Heart left ventricle (tissue), 16 donors: ENCODE measurements around the gene TAOK3. TPM values are rescaled to one million over a fixed set of nuclear protein-coding genes. Genes with fewer than 3 reads are reported as not detected.

Experiments
- ATAC-seq, 4 donors: fragments of 200-7000 bp; cut with Tn5 transposase; one replicate each; pipeline ENCODE4 v1.9.1; 2020 to 2022; ENCODE audit warnings: moderate library complexity in 4 of 4, mild to moderate bottlenecking in 3 of 4, moderate number of reproducible peaks in 1 of 4
- DNase-seq, 5 donors: peaks; one replicate each; pipeline ENCODE4 v3.0.0-alpha.2; 2020
- H3K27ac ChIP-seq, 12 donors: fragments of 200-600 bp; sonication (generic) in 4 of 12; one replicate each; pipeline versions ENCODE4 v1.5.0 to v1.8.0; 2016 to 2022; ENCODE audit warnings: mild to moderate bottlenecking in 2 of 12
- H3K27me3 ChIP-seq, 9 donors: fragments of 200-600 bp; sonication (generic) in 2 of 9; one replicate each; pipeline versions ENCODE4 v1.5.1 to v1.8.0; 2016 to 2022; ENCODE audit warnings: mild to moderate bottlenecking in 3 of 9
- H3K36me3 ChIP-seq, 9 donors: fragments of 200-600 bp; sonication (generic) in 2 of 9; one replicate each; pipeline versions ENCODE4 v1.5.0 to v1.8.0; 2018 to 2022; ENCODE audit warnings: mild to moderate bottlenecking in 2 of 9
- H3K4me1 ChIP-seq, 12 donors: fragments of 200-600 bp; sonication (generic) in 4 of 12; one replicate each; pipeline versions ENCODE4 v1.5.0 to v1.8.0; 2016 to 2022; ENCODE audit warnings: mild to moderate bottlenecking in 3 of 12
- H3K4me3 ChIP-seq, 12 donors: fragments of 200-600 bp; sonication (generic) in 4 of 12; one replicate each; pipeline versions ENCODE4 v1.5.0 to v1.8.0; 2017 to 2022; ENCODE audit warnings: mild to moderate bottlenecking in 9 of 12, moderate library complexity in 4 of 12
- H3K9me3 ChIP-seq, 12 donors: fragments of 200-600 bp; sonication (generic) in 4 of 12; one replicate each; pipeline versions ENCODE4 v1.5.0 to v1.8.0; 2016 to 2022; ENCODE audit warnings: mild to moderate bottlenecking in 1 of 12
- CTCF ChIP-seq, 12 donors: fragments of 200-600 bp; sonication (generic) in 4 of 12; IDR thresholded peaks; one replicate each; pipeline versions ENCODE4 v1.5.0 to v1.8.0; 2018 to 2022; ENCODE audit warnings: antibody characterized with exemption in 12 of 12, mild to moderate bottlenecking in 5 of 12
- POLR2A ChIP-seq, 2 donors: fragments of 450-650 bp; IDR thresholded peaks; one replicate each; pipeline ENCODE4 v1.6.1; 2017; ENCODE audit warnings: antibody characterized with exemption in 2 of 2, mild to moderate bottlenecking in 2 of 2, moderate library complexity in 2 of 2
- WGBS, 4 donors: extraction: QIAGEN DNeasy Blood & Tissue Kit in 2 of 4; methylation state at CpG; one replicate each; pipeline versions ENCODE4 v1.1.5 to v1.1.7; 2013 to 2018; 5-methylcytosine and 5-hydroxymethylcytosine counted together
- intact Hi-C, 10 donors: fragments of 100-400 bp; cut with DNase I; formaldehyde crosslinking; loops; one replicate each; pipeline versions ENCODE4 v1.11.1 to v1.14.2; 2022
- polyA plus RNA-seq, 2 donors: library from polyadenylated mRNA; stranded (reverse); fragments of 200-250 nt; gene quantifications; one replicate each; pipeline ENCODE4 v1.2.3, GENCODE V29; 2013
- total RNA-seq, 9 donors: library from RNA; depleted of rRNA in 2 of 9; stranded (reverse); fragments of >200 nt in 2 of 9; fragmentation: NEBNext Ultra II Directional in 3 of 9; extraction: Animal tissue kit (Norgen Biotek cat#: 25700) in 3 of 9; gene quantifications; one replicate each; pipeline versions ENCODE4 v1.1.0 to v1.2.4, GENCODE V29; 2016 to 2023
- donor health status: ischemic (EF 13 %, LVEDD 7.1; RV severe dilation, severe dysfunction).
- donor health status: healthy with polysubstance abuse.
- donor health status: DM: no; HTN: yes; CAD: no.
- donor health status: DM: no; HTN: no; CAD: no.
- donor health status: ischemic (EF 25% LVEDD 6.9; RV normal size, moderate dysfunction).
- donor health status: ischemic (EF 25% LVEDD 5.7; RV mildly dilated, moderate dysfunction).
- donor health status: healthy.
- donor health status: DM: yes; HTN: yes; CAD: no.
- donor health status: ischemic (EF 35%, LVEDD 5.7; RV mildly dilated, moderate dysfunction).
- donor health status: nonischemic (EF 11% LVEDD 7.7; RV severe dilation, severe dysfunction).
- donor health status: DM: yes; HTN: yes; CAD: no.
- donor health status: PGD.
- donor health status: ischemic (EF 29% LVEDD 5.4; RV normal size, mild dysfunction).
- donor health status: nonischemic (EF 23%, LVEDD 6.1; RV moderate dilation, normal function).

The TAOK3 gene
- total and polyA plus RNA-seq, 11 donors = 11.8 to 26.6 (median 22.2) TPM

GRCh38 chr12:118185602-118186397 is 186.9 kb downstream of the TAOK3 start:
- peaks cover 0 to 48% (median 31%) of the 10 kb centered on the region in 12 donors for H3K4me1 ChIP-seq
- intact Hi-C loops = no loop called here

GRCh38 chr12:118183711-118184110 is 189.0 kb downstream of the TAOK3 start:
- Histone ChIP-seq H3K36me3 (peaks cover 0 to 29% (median 25%) of the 10 kb centered on the region in 9 donors), H3K4me3 (no peak overlapping the region), H3K27me3 (no peaks in the 10 kb centered on the region), H3K4me1 (peaks cover 0 to 40% (median 28%) of the 10 kb centered on the region in 12 donors), H3K9me3 (no peaks in the 10 kb centered on the region), H3K27ac (peak overlapping the region in 4 of 12 donors; percentile 6 to 25 (median 17))
- DNase-seq (no peak), ATAC-seq (no peak)
- TF ChIP-seq CTCF (IDR thresholded peaks at IDR 0.05) (no peak), POLR2A (IDR thresholded peaks at IDR 0.05) (no peak)
- intact Hi-C loops = loop anchor here in 9 of 10 donors (2.0 to 5.0 kb wide), 5 partner anchors 46 to 194 kb away; partner anchors contain the start of genes SUDS3 (in 8 of the 9) and PEBP1 (in 1 of the 9)

More at GRCh38 chr12:118185602-118186397, 186.9 kb downstream of the TAOK3 start:
- no peak overlapping the region for H3K27ac ChIP-seq
- ATAC-seq (no peak), DNase-seq (no peak)
- H3K36me3 ChIP-seq = peaks cover 0 to 20% (median 5%) of the 10 kb centered on the region in 9 donors
- no peak overlapping the region for H3K4me3 ChIP-seq
- H3K27me3 ChIP-seq = no peaks in the 10 kb centered on the region
- H3K9me3 ChIP-seq = no peaks in the 10 kb centered on the region
- 74 to 81% (median 79%) methylated on average over 5 of the region's 5 CpGs for WGBS, 4 donors
- TF ChIP-seq POLR2A (IDR thresholded peaks at IDR 0.05) = no peak
- TF ChIP-seq CTCF (IDR thresholded peaks at IDR 0.05) = no peak

- peaks cover 0 to 36% (median 24%) of the 10 kb centered on the region in 12 donors for H3K4me1 ChIP-seq
These were observed 189.6 kb downstream of the TAOK3 start for GRCh38 chr12:118183155-118183554.

More at GRCh38 chr12:118183155-118183554, 189.6 kb downstream of the TAOK3 start:
- no peaks in the 10 kb centered on the region for H3K27me3 ChIP-seq
- TF ChIP-seq POLR2A (IDR thresholded peaks at IDR 0.05) (no peak), CTCF (IDR thresholded peaks at IDR 0.05) (no peak)
- no peak for DNase-seq
- no peak overlapping the region for H3K4me3 ChIP-seq
- intact Hi-C loops = loop anchor here in 9 of 10 donors (2.0 to 5.0 kb wide), 5 partner anchors 46 to 194 kb away; partner anchors contain the start of genes SUDS3 (in 8 of the 9) and PEBP1 (in 1 of the 9)
- peak overlapping the region in 7 of 12 donors; percentile 1 to 44 (median 25) for H3K27ac ChIP-seq
- ATAC-seq = no peak
- peaks cover 0 to 35% (median 30%) of the 10 kb centered on the region in 9 donors for H3K36me3 ChIP-seq
- H3K9me3 ChIP-seq = no peaks in the 10 kb centered on the region
